H9 (cell line): ENCODE results near the gene FITM2. TPM values are rescaled to one million over a fixed set of nuclear protein-coding genes. Genes with fewer than 3 reads are reported as not detected.
A peak's percentile ranks its signal among the peaks of the same experiment; 100 is the strongest.

Source experiments
- DNase-seq: peaks from one replicate; pipeline ENCODE4 v3.0.0-alpha.2; 2017
- H2AFZ ChIP-seq: one replicate; pipeline ENCODE4 v1.6.1; 2013; ENCODE audit warnings: mild to moderate bottlenecking, low read length, control low read depth, moderate library complexity
- H2AK5ac ChIP-seq: 2 replicates; pipeline ENCODE4 v1.6.1; 2013; ENCODE audit warnings: low read length, control low read depth, mixed read lengths; ENCODE audit not compliant: insufficient read length
- H2BK120ac ChIP-seq: one replicate; pipeline ENCODE4 v1.6.1; 2013; ENCODE audit warnings: low read depth, mild to moderate bottlenecking, low read length, control low read depth, inconsistent platforms; ENCODE audit not compliant: poor library complexity, severe bottlenecking
- H2BK12ac ChIP-seq: 2 replicates; pipeline ENCODE4 v1.6.1; 2013; ENCODE audit warnings: low read length, control low read depth, mixed read lengths, low read depth; ENCODE audit not compliant: insufficient read length
- H2BK15ac ChIP-seq: 2 replicates; pipeline ENCODE4 v1.6.1; 2013; ENCODE audit warnings: low read depth, low read length, control low read depth
- H2BK20ac ChIP-seq: one replicate; pipeline ENCODE4 v1.6.1; 2013; ENCODE audit warnings: low read depth, mild to moderate bottlenecking, low read length, control low read depth, inconsistent platforms; ENCODE audit not compliant: poor library complexity, severe bottlenecking
- H2BK5ac ChIP-seq: 2 replicates; pipeline ENCODE4 v1.6.1; 2013; ENCODE audit warnings: low read length, control low read depth, mixed read lengths; ENCODE audit not compliant: insufficient read length
- H3K14ac ChIP-seq: 2 replicates; pipeline ENCODE4 v1.6.1; 2013; ENCODE audit warnings: low read length, control low read depth; ENCODE audit not compliant: insufficient read depth
- H3K18ac ChIP-seq: 2 replicates; pipeline ENCODE4 v1.6.1; 2013; ENCODE audit warnings: low read depth, mild to moderate bottlenecking, mixed read lengths, low read length, control low read depth; ENCODE audit not compliant: insufficient read length
- H3K23ac ChIP-seq: 2 replicates; pipeline ENCODE4 v1.6.1; 2013; ENCODE audit warnings: low read length, control low read depth, mixed read lengths, low read depth; ENCODE audit not compliant: insufficient read length
- H3K23me2 ChIP-seq: 2 replicates; pipeline ENCODE4 v1.6.1; 2013; ENCODE audit warnings: low read depth, mild to moderate bottlenecking, mixed read lengths, low read length, control low read depth; ENCODE audit not compliant: insufficient read length, poor library complexity, severe bottlenecking
- H3K27ac ChIP-seq: 2 replicates; pipeline ENCODE4 v1.5.1; 2013; ENCODE audit warnings: low read length, control low read depth, mixed read lengths, low read depth; ENCODE audit not compliant: insufficient read length
- H3K27me3 ChIP-seq: 2 replicates; pipeline ENCODE4 v1.6.1; 2013; ENCODE audit warnings: low read length, control low read depth, inconsistent platforms; ENCODE audit not compliant: insufficient read depth
- H3K4ac ChIP-seq: 2 replicates; pipeline ENCODE4 v1.6.1; 2013; ENCODE audit warnings: low read depth, mild to moderate bottlenecking, control low read depth, inconsistent platforms, low read length, moderate library complexity
- H3K4me1 ChIP-seq: 2 replicates; pipeline ENCODE4 v1.6.1; 2013; ENCODE audit warnings: low read length, control low read depth, inconsistent platforms; ENCODE audit not compliant: insufficient read depth
- H3K4me2 ChIP-seq: 2 replicates; pipeline ENCODE4 v1.6.1; 2013; ENCODE audit warnings: low read length, control low read depth, mixed read lengths; ENCODE audit not compliant: insufficient read length, insufficient read depth
- H3K56ac ChIP-seq: 2 replicates; pipeline ENCODE4 v1.6.1; 2013; ENCODE audit warnings: low read depth, mild to moderate bottlenecking, mixed read lengths, low read length, control low read depth; ENCODE audit not compliant: insufficient read length
- H3K79me1 ChIP-seq: 2 replicates; pipeline ENCODE4 v1.6.1; 2013; ENCODE audit warnings: low read depth, mild to moderate bottlenecking, moderate library complexity, low read length, control low read depth, inconsistent platforms; ENCODE audit not compliant: insufficient read depth, poor library complexity, severe bottlenecking
- H3K79me2 ChIP-seq: 2 replicates; pipeline ENCODE4 v1.6.1; 2013; ENCODE audit warnings: low read length, control low read depth, inconsistent platforms; ENCODE audit not compliant: insufficient read depth
- H3K9ac ChIP-seq: 2 replicates; pipeline ENCODE4 v1.6.1; 2013; ENCODE audit warnings: low read length, control low read depth, mixed read lengths; ENCODE audit not compliant: insufficient read length; ENCODE audit errors: extremely low read depth
- H3K9me3 ChIP-seq: one replicate; pipeline ENCODE4 v1.6.1; 2013; ENCODE audit warnings: low read depth, low read length, inconsistent platforms; ENCODE audit not compliant: control insufficient read depth
- H3T11ph ChIP-seq: one replicate; pipeline ENCODE4 v1.6.1; 2013; ENCODE audit warnings: mild to moderate bottlenecking, low read length, control low read depth, inconsistent platforms
- H4K20me1 ChIP-seq: one replicate; pipeline ENCODE4 v1.6.1; 2013; ENCODE audit not compliant: control insufficient read depth, insufficient read length, insufficient read depth
- H4K5ac ChIP-seq: 2 replicates; pipeline ENCODE4 v1.6.1; 2013; ENCODE audit warnings: low read depth, mild to moderate bottlenecking, mixed read lengths, low read length, control low read depth; ENCODE audit not compliant: insufficient read length
- H4K8ac ChIP-seq: replicated peaks from 2 replicates; pipeline ENCODE4 v1.6.1; 2013; ENCODE audit warnings: low read length, control low read depth, mixed read lengths, low read depth; ENCODE audit not compliant: insufficient read length
- H4K91ac ChIP-seq: 2 replicates; pipeline ENCODE4 v1.6.1; 2013; ENCODE audit warnings: low read depth, mild to moderate bottlenecking, moderate library complexity, mixed read lengths, low read length, control low read depth; ENCODE audit not compliant: insufficient read length
- H3K27ac Mint-ChIP-seq, 3 experiments: 2 replicates in 2 of 3; 3 replicates in 1 of 3; pipeline ENCODE4 v1.8.0; 2020 to 2021; ENCODE audit warnings: mixed read lengths in 3 of 3, mild to moderate bottlenecking in 1 of 3, moderate library complexity in 1 of 3
- H3K27me3 Mint-ChIP-seq: 2 replicates; pipeline ENCODE4 v1.8.0; 2021; ENCODE audit warnings: low read depth, mild to moderate bottlenecking, moderate library complexity, mixed read lengths
- H3K36me3 Mint-ChIP-seq, 3 experiments: 2 replicates in 2 of 3; 3 replicates in 1 of 3; pipeline ENCODE4 v1.8.0; 2020 to 2021; ENCODE audit warnings: low read depth in 3 of 3, mixed read lengths in 3 of 3; ENCODE audit not compliant: insufficient read depth in 1 of 3
- H3K4me1 Mint-ChIP-seq, 2 experiments: 2 replicates each; pipeline ENCODE4 v1.8.0; 2020; ENCODE audit warnings: mixed read lengths in 2 of 2
- H3K4me3 Mint-ChIP-seq, 2 experiments: 2 replicates in 1 of 2; 3 replicates in 1 of 2; pipeline ENCODE4 v1.8.0; 2020 to 2021; ENCODE audit warnings: mild to moderate bottlenecking in 2 of 2, mixed read lengths in 2 of 2, moderate library complexity in 1 of 2
- H3K9me3 Mint-ChIP-seq, 2 experiments: 2 replicates in 1 of 2; 3 replicates in 1 of 2; pipeline ENCODE4 v1.8.0; 2020; ENCODE audit warnings: mild to moderate bottlenecking in 2 of 2, mixed read lengths in 2 of 2, moderate library complexity in 1 of 2
- CTCF ChIP-seq: fragments of 200-600 bp; sonication (generic); conservative IDR thresholded peaks from 3 replicates; pipeline ENCODE4 v1.8.0; 2021; ENCODE audit warnings: antibody characterized with exemption, mild to moderate bottlenecking
- total RNA-seq: library from RNA; stranded (reverse); gene quantifications from 2 replicates; pipeline ENCODE4 v1.2.1, GENCODE V29; 2021

FITM2 gene
- total RNA-seq, 1 experiment from 2014 or later: 1.7 TPM

- no peak overlapping the region for H2BK20ac ChIP-seq
- no peak overlapping the region for H2BK120ac ChIP-seq
- H3K79me2 ChIP-seq: no peaks in the 10 kb centered on the region
- no peaks in the 10 kb centered on the region for H3K23me2 ChIP-seq
- no peaks in the 10 kb centered on the region for H3K79me1 ChIP-seq
- no peak overlapping the region for H2AFZ ChIP-seq
- Mint-ChIP-seq H3K4me1 (no peaks in the 10 kb centered on the region), H3K9me3 (no peaks in the 10 kb centered on the region; a peak in 1 of 5 replicates), H3K36me3 (no peaks in the 10 kb centered on the region), H3K27ac (peak overlapping the region in 1 of 3 experiments; percentile 31; a peak in 1 of 7 replicates), H3K27me3 (no peaks in the 10 kb centered on the region), H3K4me3 (no peak overlapping the region)
- H3K14ac ChIP-seq: no peak overlapping the region
- H3K9me3 ChIP-seq: no peaks in the 10 kb centered on the region
- H3K27me3 ChIP-seq: no peaks in the 10 kb centered on the region
- H3K4me2 ChIP-seq: no peak overlapping the region
- H3K56ac ChIP-seq: no peak overlapping the region
- no peak overlapping the region for H4K91ac ChIP-seq
- DNase-seq: no peak
- no peak overlapping the region for H3T11ph ChIP-seq
- H3K18ac ChIP-seq: no peak overlapping the region
- H3K9ac ChIP-seq: no peak overlapping the region
- H4K8ac ChIP-seq: no peak overlapping the region
- H3K4ac ChIP-seq: no peak overlapping the region
- H2BK12ac ChIP-seq: no peak overlapping the region
- H3K23ac ChIP-seq: no peak overlapping the region
- H3K4me1 ChIP-seq: no peaks in the 10 kb centered on the region
- no peak overlapping the region for H2BK5ac ChIP-seq
- no peak overlapping the region for H4K5ac ChIP-seq
- no peak for TF ChIP-seq CTCF
- H2AK5ac ChIP-seq: no peak overlapping the region
- no peak overlapping the region for H3K27ac ChIP-seq
- no peak overlapping the region for H2BK15ac ChIP-seq
- peaks cover 2% of the 10 kb centered on the region for H4K20me1 ChIP-seq
Measured at GRCh38 chr20:44304383-44304782, 6.6 kb downstream of the FITM2 start.
